A549 treated with AZD9567 at 1 μM for 4 hours (cell line): ENCODE data around the gene DYNC1LI1. TPM values are rescaled to one million over a fixed set of nuclear protein-coding genes. Genes with fewer than 3 reads are reported as not detected.

Source experiments
- total RNA-seq: library from RNA; stranded (reverse); fragments of 200-300 nt; extraction: Qiagen RNA extraction; gene quantifications from 5 replicates; pipeline ENCODE4 v1.2.3, GENCODE V29; 2022; ENCODE audit not compliant: insufficient read depth

The DYNC1LI1 gene
- 40.0 to 83.7 TPM (median 40.8 TPM) in 5 replicates for total RNA-seq

GRCh38 chr3:32570421-32571191 is at the start of gene DYNC1LI1:
Gene DYNC1LI1, minus strand, starts transcription at chr3:32570858. Its CDS starts 88 bp downstream, at chr3:32570770.

GRCh38 chr3:32502118-32502945 is 68.3 kb downstream of the DYNC1LI1 start, which contains the start of gene CMTM6:
Gene CMTM6, minus strand, starts transcription at chr3:32502852. Its CDS starts 107 bp downstream, at chr3:32502745.

Other genes starting within 250 kb of the DYNC1LI1 start
- 27.7 to 36.9 TPM (median 34.8 TPM) in 5 replicates for gene CMTM7, start 179.0 kb downstream of the DYNC1LI1 start, total RNA-seq
- gene CMTM6, start 68.0 kb downstream of the DYNC1LI1 start, total RNA-seq: 37.5 to 43.0 TPM (median 42.2 TPM) in 5 replicates
- 24.3 to 32.4 TPM (median 28.2 TPM) in 5 replicates for gene CNOT10, start 114.3 kb upstream of the DYNC1LI1 start, total RNA-seq
- gene TRIM71, start 247.1 kb upstream of the DYNC1LI1 start, total RNA-seq: not detected in 5 replicates